ENCODE results near the gene ITFG1. TPM values are rescaled to one million over a fixed set of nuclear protein-coding genes. Genes with fewer than 3 reads are reported as not detected.

The ITFG1 gene
- total RNA-seq, 1 experiment from 2014 or later: 20.0 TPM

DNA sequence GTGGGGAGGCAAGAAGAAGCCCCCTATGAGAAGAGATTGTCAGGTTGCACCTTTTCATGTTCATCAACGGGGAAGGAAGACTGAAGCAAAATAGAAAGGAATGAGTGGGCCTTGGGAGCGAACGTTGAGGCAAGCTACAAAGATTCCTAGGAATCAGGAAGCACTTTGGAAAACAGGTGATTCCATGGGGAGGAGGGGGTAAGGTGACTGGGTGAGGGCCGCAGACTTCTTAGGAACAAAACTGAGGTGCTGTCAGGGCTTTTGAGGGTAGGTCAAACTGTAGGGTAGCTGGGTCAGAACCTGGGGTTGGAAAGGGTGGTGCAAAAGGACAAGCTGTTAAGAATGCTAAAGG, 528 bp downstream of the ITFG1 start:
- Histone ChIP-seq H3K4me1 (ENCODE audit: insufficient read depth, low read length) (peaks cover 21% of the 10 kb centered on the region), H3K27ac (ENCODE audit: low read length) (peak overlapping the region; percentile 94), H3K9me2 (replicated peaks; ENCODE audit: low read length) (no peaks in the 10 kb centered on the region), H2AFZ (ENCODE audit: low read length) (peak overlapping the region; percentile 82), H3K4me2 (ENCODE audit: low read length) (peak overlapping the region; percentile 92), H3K9me3 (ENCODE audit: low read length) (no peaks in the 10 kb centered on the region), H3K4me3 (ENCODE audit: low read length) (peak overlapping the region; percentile 91), H3F3A (ENCODE audit: low read length, unreplicated experiment) (no peaks in the 10 kb centered on the region), H4K20me1 (ENCODE audit: low read length) (no peaks in the 10 kb centered on the region), H3K36me3 (ENCODE audit: low read depth, low read length) (no peaks in the 10 kb centered on the region), H3K27me3 (ENCODE audit: low read length) (no peaks in the 10 kb centered on the region), H3K9ac (ENCODE audit: low read length) (peak overlapping the region; percentile 87), H3K79me2 (ENCODE audit: low read length) (peaks cover 44% of the 10 kb centered on the region)
- peak; percentile 4; the same call in 1 of the 2 replicates for ATAC-seq
- BruUV-seq (replicated peaks): no TSS peak
- ChIA-PET POLR2A (ENCODE audit: unreplicated experiment) (no interaction called here), CTCF (interaction anchor here (0.6 kb wide), 1 partner anchor 382 kb away, joined by 4 read pairs; no protein-coding TSS in a partner anchor)
- TF ChIP-seq CTCF (conservative IDR thresholded peaks at IDR 0.05; ENCODE audit: low read depth, low read length): no peak
- no peak for TF ChIP-seq EZH2 (IDR thresholded peaks at IDR 0.05; ENCODE audit: low read length, unreplicated experiment)
- TF ChIP-seq EZH2phosphoT487 (IDR thresholded peaks at IDR 0.05; ENCODE audit: borderline replicate concordance, low read length): no peak
- peak; percentile 1 for DNase-seq
- intact Hi-C loops (cut with micrococcal nuclease): loop anchor here (5.0 to 10.0 kb wide), 2 partner anchors 204 to 318 kb away; partner anchors contain the start of gene NETO2

DNA sequence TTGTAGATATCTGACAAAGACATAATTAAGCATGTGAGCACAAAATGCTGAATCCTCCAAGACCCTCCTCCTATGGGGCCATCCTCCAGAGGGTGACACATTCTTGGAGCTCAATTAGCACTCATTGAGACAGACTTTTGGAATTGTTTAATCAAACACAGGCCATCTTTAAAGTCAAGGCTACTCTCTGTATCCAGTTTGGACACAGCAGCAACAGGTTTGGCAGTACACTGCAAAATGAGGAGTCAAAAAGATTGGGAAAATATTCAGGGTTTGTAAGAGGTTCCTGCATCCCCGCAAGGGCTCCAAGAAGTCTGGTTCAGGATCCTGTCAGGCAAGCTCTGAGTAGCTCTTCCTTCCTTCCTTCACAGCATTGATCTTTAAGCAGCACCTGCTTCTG, 1.3 kb downstream of the ITFG1 start:
- Histone ChIP-seq H4K20me1 (ENCODE audit: low read length) (no peaks in the 10 kb centered on the region), H2AFZ (ENCODE audit: low read length) (no peak overlapping the region), H3K4me1 (ENCODE audit: insufficient read depth, low read length) (peaks cover 21% of the 10 kb centered on the region), H3K36me3 (ENCODE audit: low read depth, low read length) (no peaks in the 10 kb centered on the region), H3K27ac (ENCODE audit: low read length) (no peak overlapping the region), H3K9me2 (replicated peaks; ENCODE audit: low read length) (no peaks in the 10 kb centered on the region), H3K27me3 (ENCODE audit: low read length) (no peaks in the 10 kb centered on the region), H3F3A (ENCODE audit: low read length, unreplicated experiment) (no peaks in the 10 kb centered on the region), H3K4me3 (ENCODE audit: low read length) (peak overlapping the region; percentile 91), H3K9me3 (ENCODE audit: low read length) (no peaks in the 10 kb centered on the region), H3K4me2 (ENCODE audit: low read length) (peak overlapping the region; percentile 92), H3K9ac (ENCODE audit: low read length) (no peak overlapping the region), H3K79me2 (ENCODE audit: low read length) (peaks cover 41% of the 10 kb centered on the region)
- TF ChIP-seq EZH2phosphoT487 (IDR thresholded peaks at IDR 0.05; ENCODE audit: borderline replicate concordance, low read length) (no peak), EZH2 (IDR thresholded peaks at IDR 0.05; ENCODE audit: low read length, unreplicated experiment) (no peak), CTCF (conservative IDR thresholded peaks at IDR 0.05; ENCODE audit: low read depth, low read length) (no peak)
- ATAC-seq (no peak), DNase-seq (no peak)
- POLR2A ChIA-PET (ENCODE audit: unreplicated experiment): no interaction called here
- CTCF ChIA-PET: interaction anchor here (0.6 kb wide), 1 partner anchor 382 kb away, joined by 4 read pairs; no protein-coding TSS in a partner anchor
- no TSS peak for BruUV-seq (replicated peaks)
- intact Hi-C loops (cut with micrococcal nuclease): loop anchor here (5.0 to 10.0 kb wide), 2 partner anchors 205 to 317 kb away; partner anchors contain the start of gene NETO2

DNA sequence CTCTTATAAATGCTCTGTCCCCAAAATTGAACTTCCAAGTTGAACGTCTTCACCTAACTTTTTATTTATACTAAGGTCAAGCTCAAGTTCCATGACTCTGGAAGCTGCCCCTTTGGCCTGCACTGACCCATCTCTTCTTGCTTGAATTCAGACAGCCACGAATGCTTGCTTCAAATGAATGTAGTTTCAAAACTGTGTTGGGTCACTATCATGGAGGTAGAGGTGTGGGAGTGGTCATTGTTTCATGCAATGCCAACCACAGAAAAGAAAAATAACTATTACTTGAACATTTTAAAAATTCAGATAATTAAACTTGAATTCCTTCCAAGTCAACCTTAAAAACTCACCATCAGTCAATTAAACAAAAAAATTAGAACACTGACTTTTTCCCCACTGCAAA, 2.5 kb downstream of the ITFG1 start:
- Histone ChIP-seq H3K27ac (ENCODE audit: low read length) (no peak overlapping the region), H3K4me3 (ENCODE audit: low read length) (no peak overlapping the region), H3F3A (ENCODE audit: low read length, unreplicated experiment) (no peaks in the 10 kb centered on the region), H4K20me1 (ENCODE audit: low read length) (no peaks in the 10 kb centered on the region), H3K9ac (ENCODE audit: low read length) (no peak overlapping the region), H3K4me2 (ENCODE audit: low read length) (no peak overlapping the region), H3K79me2 (ENCODE audit: low read length) (peaks cover 28% of the 10 kb centered on the region), H3K36me3 (ENCODE audit: low read depth, low read length) (no peaks in the 10 kb centered on the region; the same call in 1 of the 2 replicates), H3K27me3 (ENCODE audit: low read length) (no peaks in the 10 kb centered on the region), H3K9me3 (ENCODE audit: low read length) (no peaks in the 10 kb centered on the region), H3K4me1 (ENCODE audit: insufficient read depth, low read length) (peaks cover 19% of the 10 kb centered on the region), H2AFZ (ENCODE audit: low read length) (no peak overlapping the region), H3K9me2 (replicated peaks; ENCODE audit: low read length) (no peaks in the 10 kb centered on the region)
- BruUV-seq (replicated peaks): no TSS peak
- intact Hi-C loops (cut with micrococcal nuclease): no loop called here
- POLR2A ChIA-PET (ENCODE audit: unreplicated experiment): no interaction called here
- TF ChIP-seq EZH2phosphoT487 (IDR thresholded peaks at IDR 0.05; ENCODE audit: borderline replicate concordance, low read length) (no peak), EZH2 (IDR thresholded peaks at IDR 0.05; ENCODE audit: low read length, unreplicated experiment) (no peak), CTCF (conservative IDR thresholded peaks at IDR 0.05; ENCODE audit: low read depth, low read length) (no peak)
- DNase-seq: no peak
- CTCF ChIA-PET: no interaction called here
- no peak for ATAC-seq

Data from PC-3 (cell line).